Fibroblast of skin of right biceps (primary cell): ENCODE results near the gene PTPRN2.
"Not testable (repeated sequence)": the region's sequence is repeated elsewhere in the genome, so short reads cannot be mapped to it uniquely, and the experiment has no call there.

Source experiments
- DNase-seq: peaks from one replicate; pipeline ENCODE4 v3.0.0-alpha.2; 2013

Gene PTPRN2

GRCh38 chr7:158431941-158432347, 155.7 kb downstream of the PTPRN2 start:
- peak; percentile 72 for DNase-seq

DNA sequence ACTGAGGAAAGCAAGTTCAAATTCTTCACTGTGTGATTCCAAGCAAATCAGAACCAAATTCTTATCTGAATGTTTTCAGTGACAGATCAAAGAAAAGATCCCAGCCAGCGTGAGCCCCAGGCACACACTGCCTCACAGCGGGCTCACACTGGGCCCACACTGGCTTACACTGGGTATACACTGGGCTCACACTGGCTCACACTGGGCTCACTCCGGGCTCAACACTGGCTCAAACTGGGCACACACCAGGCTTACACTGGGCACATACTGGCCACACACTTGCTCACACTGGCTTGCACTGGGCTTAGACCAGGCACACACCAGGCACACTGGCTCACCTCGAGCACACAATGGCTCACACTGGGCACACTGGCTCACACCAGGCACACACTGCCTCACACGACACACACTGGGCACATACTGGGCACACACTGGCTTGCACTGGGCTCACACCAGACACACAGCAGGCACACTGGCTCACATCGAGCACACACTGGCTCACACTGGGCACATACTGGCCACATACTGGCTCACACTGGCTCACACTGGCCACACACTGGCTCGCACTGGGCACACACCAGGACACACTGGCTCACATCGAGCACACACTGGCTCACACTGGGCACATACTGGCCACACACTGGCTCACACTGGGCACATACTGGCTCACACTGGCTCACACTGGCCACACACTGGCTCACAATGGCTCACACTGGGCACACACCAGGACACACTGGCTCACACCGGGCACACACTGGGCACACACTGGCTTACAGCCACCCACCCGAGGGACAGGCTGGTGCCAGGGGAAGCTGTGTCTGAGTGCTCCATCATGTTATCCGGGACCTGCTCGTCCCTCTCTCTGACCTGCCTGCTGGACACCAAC, 156.3 kb downstream of the PTPRN2 start:
- DNase-seq = no peak

GRCh38 chr7:158430308-158431034, 157.2 kb downstream of the PTPRN2 start:
- no peak for DNase-seq

GRCh38 chr7:158428837-158429753, 158.5 kb downstream of the PTPRN2 start:
- no peak for DNase-seq

GRCh38 chr7:158428131-158428836, 159.3 kb downstream of the PTPRN2 start:
- no peak for DNase-seq

GRCh38 chr7:158425676-158426075, 161.9 kb downstream of the PTPRN2 start:
- not testable (repeated sequence) for DNase-seq

GRCh38 chr7:158424531-158424930, 163.1 kb downstream of the PTPRN2 start:
- DNase-seq = no peak

DNA sequence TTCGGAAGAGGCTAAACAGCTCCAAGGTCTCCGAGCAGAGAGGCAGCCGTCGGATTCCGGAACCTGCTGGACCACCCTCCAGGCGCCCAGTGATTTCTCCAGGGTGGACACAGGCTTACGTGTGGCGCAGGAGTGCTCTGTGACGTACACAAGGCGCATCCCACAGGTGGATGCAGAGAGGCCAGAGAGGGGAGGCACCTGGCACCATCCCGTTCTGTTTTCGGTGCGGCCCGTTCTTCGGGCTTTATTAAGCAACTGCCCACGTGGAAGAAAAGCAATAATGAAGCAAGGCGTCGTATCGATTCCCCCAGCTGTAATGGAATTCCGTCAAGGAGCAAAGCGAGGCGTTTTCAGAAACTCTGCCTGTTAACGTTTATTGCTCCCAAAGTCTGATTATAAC, 163.6 kb downstream of the PTPRN2 start:
- DNase-seq = no peak

GRCh38 chr7:158422887-158423560, 164.6 kb downstream of the PTPRN2 start:
- DNase-seq = no peak

DNA sequence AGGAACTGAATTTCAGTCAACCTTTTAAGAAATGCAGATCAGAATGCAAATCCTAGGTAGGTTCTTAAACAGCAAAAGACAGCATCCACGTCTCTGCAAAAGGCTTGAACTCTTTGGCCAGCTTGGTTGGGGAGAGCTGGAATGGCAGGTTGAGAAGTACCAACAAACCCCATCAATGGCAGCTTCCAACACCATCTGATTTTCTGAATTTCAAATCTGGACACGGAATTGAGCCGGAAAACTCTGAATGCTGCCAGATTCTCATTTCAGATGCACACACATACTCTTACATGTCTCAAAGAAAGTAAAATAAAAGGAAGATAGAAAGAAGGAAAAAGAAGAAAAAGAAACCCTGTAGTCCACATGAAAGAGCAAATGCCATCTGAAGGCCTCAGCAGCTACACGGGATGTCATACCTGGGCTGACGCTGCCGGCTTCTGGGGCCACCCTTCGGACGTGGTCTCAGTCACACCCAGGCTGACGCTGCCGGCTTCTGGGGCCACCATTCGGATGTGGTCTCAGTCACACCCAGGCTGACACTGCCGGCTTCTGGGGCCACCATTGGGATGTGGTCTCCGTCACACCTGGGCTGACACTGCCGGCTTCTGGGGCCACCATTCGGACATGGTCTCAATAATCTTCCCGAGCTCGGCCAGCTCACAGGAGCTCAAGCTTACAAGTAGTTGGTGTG, 165.3 kb downstream of the PTPRN2 start:
- no peak for DNase-seq

DNA sequence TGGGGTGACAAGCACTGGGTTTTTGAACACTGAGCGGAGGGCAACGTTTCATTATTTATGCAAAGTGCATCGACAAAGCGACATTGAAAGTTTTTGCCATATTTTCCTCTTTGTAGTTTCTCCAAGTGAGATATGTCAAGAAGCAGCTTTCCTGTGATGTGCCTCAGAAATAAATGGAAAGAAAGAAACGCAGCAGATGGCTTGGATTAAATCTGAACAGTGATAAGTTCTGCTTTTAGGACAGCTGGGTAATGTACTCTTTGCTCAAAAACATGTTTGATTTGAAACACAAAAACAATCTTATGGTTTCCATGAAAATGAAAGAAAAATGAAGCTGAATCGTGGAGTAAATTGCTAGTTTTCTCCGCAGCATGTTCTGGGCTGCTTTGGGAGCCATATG, 166.3 kb downstream of the PTPRN2 start:
- DNase-seq = no peak

DNA sequence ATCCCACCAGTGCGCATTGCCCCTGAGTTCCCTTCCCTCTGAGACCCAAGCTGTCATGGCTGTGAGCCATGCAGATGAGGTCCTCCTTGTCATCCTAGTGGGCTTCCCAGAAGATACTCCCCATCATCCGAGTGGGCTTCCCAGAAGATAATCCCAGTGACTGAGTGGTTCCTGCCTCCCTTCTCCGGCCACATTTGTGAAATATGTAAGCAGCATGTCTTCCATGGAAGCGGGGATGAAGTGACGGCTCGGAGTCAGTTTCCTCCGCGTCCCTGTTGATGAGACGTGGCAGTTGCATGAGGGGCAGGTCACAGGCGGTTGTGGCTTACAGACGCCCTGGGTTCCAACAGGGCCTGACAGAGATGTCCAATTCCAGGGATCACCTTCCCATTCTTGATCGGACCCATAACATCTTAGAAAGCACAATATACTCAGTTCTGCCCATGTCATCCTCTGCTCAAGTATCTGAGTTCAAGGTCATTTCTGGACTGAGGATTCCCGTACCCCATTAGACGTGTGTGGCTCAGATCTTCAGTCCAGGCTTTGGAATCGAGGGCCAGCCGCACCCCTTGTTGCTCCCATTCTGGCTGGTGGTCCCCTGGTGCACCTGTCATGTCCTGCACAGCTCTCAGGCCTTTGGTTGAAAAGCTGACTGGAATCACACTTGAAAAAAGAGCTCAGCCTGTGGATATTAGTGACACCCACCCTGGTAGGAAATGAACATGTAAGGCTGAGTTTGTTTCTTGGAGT, 166.9 kb downstream of the PTPRN2 start:
- no peak for DNase-seq

- DNase-seq = no peak
These were observed 168.3 kb downstream of the PTPRN2 start for GRCh38 chr7:158419238-158419785.

DNA sequence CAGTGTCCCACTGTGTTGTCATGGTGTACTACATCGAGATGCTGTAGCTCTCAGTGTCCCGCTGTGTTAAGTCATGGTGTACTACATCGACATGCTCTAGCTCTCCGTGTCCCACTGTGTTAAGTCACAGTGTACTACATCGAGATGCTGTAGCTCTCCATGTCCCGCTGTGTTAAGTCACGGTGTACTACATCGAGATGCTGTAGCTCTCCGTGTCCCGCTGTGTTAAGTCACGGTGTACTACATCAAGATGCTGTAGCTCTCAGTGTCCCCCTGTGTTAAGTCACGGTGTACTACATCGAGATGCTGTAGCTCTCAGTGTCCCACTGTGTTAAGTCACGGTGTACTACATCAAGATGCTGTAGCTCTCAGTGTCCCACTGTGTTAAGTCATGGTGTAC, 169.2 kb downstream of the PTPRN2 start:
- DNase-seq = not testable (repeated sequence)

DNA sequence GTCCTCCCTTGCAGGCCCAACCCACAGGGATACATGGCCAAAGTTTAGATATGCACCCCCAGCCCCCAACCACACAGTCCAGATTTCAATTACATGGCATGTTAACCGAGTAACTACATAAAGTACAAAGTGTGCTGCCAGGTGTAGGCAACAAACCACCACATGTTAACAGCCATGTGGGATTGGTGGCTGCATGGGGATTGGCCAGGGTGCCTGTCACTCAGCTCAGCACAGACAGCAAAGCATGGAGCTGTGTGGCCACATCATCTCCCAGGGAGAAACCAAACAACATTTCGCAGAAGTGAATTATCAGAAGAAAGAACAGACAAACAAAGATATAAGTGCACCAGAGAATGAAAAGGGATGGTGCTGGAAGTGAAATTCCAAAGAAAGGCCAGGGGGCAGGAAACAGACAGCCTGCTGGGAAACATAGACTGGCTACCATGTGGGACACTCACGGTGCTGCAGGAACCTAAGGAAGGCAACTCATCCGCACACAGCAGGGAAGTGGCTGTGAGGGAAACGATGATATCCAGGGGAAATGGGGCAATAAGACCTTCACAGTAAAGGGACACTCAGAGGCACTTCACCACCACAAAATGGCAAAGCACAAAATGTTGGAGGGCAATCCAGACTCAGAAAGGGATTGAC, 171.2 kb downstream of the PTPRN2 start:
- DNase-seq = no peak

DNA sequence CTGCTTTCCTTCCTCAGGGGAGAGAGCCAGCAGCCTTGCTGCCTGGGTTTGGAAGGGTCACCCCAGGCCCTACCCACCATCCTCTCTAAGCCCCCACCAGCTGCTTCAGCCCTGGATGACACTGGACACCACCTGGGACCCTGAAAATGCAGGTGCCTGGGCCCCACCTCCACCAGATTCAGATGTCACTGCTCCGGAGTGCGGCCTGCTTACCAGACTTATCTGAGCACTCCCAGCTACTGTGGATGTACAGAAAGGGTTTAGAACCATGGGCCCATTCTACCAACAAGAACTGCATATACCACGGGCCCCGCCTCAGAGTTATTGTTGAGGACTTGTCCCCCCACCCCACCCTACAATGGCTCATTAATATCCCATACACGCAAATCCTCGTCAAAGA, 172.3 kb downstream of the PTPRN2 start:
- no peak for DNase-seq

GRCh38 chr7:158414486-158414961, 173.1 kb downstream of the PTPRN2 start:
- DNase-seq = peak; percentile 37

- no peak for DNase-seq
These were observed 173.6 kb downstream of the PTPRN2 start for GRCh38 chr7:158414002-158414401.

DNA sequence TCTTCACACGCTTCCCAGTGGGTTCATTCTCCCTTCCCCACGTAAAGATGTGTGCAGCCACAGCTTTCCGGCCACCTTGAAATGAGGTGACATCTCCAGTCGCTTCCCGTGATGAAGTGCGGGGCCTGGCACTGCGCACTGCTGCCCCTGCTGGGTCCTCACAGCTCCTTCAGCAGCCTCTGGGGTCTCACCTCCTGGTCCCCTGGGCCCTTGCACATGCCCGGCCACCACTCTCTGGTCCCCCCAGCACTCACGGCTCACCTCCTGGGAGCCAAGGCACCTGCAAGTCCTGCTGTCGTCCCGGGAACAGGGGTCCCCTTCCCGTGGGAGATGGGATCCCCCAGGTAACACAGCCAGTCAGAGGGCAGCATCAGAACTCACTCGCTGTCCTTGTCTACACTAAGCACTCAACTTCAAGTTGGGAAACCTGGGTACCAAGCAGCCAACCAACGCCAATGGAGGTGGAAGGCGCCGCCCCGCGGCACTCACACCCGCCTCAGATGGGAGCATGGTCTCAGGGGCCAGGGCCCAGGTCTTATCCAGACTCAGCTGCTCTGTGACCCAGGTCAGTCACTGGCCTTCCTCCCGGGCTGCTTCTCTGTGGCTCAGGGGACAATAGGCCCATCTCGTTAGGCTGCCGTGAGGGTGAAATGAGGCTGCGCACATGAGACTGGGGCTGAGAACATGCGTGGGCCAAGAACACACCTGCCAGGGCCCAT, 176.2 kb downstream of the PTPRN2 start:
- no peak for DNase-seq
